ENCODE measurements around the gene NAPEPLD. TPM values are rescaled to one million over a fixed set of nuclear protein-coding genes. Genes with fewer than 3 reads are reported as not detected.

The NAPEPLD gene
- total and polyA plus RNA-seq, 2 of the 8 experiments (the other 6 are each of a cell fraction or from before 2014, with no cell fraction given), result 4.2 to 9.9 TPM

DNA sequence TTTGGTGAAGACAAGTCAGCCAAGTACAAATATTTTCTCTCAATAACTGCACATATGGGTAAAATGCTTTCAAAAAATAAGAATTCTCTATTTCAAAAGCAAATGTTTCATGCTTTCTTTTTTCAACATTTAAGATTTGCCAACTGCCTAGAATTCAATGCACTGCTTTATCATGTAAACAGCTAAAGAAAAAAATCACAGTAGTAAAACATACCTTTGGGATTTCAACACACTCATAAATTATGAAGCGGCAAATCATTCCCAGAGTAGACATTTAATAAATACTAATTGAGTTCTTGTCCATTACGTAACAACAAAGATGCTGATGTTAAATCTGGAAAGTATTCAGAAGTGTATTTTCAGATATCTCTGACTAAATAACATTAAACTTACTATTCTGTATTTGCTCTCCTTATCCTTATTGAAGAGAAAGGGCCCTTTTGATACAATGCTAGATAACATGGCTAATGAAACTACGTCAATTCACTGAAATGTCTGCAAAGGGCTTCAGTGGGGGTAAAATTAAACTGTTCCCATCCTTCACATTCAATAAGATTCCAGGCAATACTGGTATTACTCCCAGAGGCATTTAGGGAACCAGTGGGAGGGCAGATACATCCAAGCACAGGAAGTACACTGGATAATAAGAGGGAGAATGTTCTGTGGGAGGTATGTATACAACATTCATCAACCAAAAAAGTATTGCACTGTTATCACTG lies 13.9 kb downstream of the NAPEPLD start (continued):
- TF ChIP-seq, protein P1, sequence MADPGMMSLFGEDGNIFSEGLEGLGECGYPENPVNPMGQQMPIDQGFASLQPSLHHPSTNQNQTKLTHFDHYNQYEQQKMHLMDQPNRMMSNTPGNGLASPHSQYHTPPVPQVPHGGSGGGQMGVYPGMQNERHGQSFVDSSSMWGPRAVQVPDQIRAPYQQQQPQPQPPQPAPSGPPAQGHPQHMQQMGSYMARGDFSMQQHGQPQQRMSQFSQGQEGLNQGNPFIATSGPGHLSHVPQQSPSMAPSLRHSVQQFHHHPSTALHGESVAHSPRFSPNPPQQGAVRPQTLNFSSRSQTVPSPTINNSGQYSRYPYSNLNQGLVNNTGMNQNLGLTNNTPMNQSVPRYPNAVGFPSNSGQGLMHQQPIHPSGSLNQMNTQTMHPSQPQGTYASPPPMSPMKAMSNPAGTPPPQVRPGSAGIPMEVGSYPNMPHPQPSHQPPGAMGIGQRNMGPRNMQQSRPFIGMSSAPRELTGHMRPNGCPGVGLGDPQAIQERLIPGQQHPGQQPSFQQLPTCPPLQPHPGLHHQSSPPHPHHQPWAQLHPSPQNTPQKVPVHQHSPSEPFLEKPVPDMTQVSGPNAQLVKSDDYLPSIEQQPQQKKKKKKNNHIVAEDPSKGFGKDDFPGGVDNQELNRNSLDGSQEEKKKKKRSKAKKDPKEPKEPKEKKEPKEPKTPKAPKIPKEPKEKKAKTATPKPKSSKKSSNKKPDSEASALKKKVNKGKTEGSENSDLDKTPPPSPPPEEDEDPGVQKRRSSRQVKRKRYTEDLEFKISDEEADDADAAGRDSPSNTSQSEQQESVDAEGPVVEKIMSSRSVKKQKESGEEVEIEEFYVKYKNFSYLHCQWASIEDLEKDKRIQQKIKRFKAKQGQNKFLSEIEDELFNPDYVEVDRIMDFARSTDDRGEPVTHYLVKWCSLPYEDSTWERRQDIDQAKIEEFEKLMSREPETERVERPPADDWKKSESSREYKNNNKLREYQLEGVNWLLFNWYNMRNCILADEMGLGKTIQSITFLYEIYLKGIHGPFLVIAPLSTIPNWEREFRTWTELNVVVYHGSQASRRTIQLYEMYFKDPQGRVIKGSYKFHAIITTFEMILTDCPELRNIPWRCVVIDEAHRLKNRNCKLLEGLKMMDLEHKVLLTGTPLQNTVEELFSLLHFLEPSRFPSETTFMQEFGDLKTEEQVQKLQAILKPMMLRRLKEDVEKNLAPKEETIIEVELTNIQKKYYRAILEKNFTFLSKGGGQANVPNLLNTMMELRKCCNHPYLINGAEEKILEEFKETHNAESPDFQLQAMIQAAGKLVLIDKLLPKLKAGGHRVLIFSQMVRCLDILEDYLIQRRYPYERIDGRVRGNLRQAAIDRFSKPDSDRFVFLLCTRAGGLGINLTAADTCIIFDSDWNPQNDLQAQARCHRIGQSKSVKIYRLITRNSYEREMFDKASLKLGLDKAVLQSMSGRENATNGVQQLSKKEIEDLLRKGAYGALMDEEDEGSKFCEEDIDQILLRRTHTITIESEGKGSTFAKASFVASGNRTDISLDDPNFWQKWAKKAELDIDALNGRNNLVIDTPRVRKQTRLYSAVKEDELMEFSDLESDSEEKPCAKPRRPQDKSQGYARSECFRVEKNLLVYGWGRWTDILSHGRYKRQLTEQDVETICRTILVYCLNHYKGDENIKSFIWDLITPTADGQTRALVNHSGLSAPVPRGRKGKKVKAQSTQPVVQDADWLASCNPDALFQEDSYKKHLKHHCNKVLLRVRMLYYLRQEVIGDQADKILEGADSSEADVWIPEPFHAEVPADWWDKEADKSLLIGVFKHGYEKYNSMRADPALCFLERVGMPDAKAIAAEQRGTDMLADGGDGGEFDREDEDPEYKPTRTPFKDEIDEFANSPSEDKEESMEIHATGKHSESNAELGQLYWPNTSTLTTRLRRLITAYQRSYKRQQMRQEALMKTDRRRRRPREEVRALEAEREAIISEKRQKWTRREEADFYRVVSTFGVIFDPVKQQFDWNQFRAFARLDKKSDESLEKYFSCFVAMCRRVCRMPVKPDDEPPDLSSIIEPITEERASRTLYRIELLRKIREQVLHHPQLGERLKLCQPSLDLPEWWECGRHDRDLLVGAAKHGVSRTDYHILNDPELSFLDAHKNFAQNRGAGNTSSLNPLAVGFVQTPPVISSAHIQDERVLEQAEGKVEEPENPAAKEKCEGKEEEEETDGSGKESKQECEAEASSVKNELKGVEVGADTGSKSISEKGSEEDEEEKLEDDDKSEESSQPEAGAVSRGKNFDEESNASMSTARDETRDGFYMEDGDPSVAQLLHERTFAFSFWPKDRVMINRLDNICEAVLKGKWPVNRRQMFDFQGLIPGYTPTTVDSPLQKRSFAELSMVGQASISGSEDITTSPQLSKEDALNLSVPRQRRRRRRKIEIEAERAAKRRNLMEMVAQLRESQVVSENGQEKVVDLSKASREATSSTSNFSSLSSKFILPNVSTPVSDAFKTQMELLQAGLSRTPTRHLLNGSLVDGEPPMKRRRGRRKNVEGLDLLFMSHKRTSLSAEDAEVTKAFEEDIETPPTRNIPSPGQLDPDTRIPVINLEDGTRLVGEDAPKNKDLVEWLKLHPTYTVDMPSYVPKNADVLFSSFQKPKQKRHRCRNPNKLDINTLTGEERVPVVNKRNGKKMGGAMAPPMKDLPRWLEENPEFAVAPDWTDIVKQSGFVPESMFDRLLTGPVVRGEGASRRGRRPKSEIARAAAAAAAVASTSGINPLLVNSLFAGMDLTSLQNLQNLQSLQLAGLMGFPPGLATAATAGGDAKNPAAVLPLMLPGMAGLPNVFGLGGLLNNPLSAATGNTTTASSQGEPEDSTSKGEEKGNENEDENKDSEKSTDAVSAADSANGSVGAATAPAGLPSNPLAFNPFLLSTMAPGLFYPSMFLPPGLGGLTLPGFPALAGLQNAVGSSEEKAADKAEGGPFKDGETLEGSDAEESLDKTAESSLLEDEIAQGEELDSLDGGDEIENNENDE (IDR thresholded peaks at IDR 0.05; ENCODE audit: insufficient replicate concordance, low read length), result no peak
- TF ChIP-seq RAD21 (IDR thresholded peaks at IDR 0.05 in 1 of 2, conservative IDR thresholded peaks at IDR 0.05 in 1 of 2; ENCODE audit: low read depth in 2 of 2, low read length in 2 of 2) (no peak), POLR2AphosphoS5 (IDR thresholded peaks at IDR 0.05; ENCODE audit: low read depth, low read length) (no peak), SP2 (IDR thresholded peaks at IDR 0.05; ENCODE audit: low read length) (no peak), RNF2 (IDR thresholded peaks at IDR 0.05; ENCODE audit: borderline replicate concordance, low read depth, low read length, missing control alignments, poor library complexity, severe bottlenecking) (no peak), MAFK (IDR thresholded peaks at IDR 0.05; ENCODE audit: low read depth, low read length) (no peak)
- TF ChIP-seq, protein P2, sequence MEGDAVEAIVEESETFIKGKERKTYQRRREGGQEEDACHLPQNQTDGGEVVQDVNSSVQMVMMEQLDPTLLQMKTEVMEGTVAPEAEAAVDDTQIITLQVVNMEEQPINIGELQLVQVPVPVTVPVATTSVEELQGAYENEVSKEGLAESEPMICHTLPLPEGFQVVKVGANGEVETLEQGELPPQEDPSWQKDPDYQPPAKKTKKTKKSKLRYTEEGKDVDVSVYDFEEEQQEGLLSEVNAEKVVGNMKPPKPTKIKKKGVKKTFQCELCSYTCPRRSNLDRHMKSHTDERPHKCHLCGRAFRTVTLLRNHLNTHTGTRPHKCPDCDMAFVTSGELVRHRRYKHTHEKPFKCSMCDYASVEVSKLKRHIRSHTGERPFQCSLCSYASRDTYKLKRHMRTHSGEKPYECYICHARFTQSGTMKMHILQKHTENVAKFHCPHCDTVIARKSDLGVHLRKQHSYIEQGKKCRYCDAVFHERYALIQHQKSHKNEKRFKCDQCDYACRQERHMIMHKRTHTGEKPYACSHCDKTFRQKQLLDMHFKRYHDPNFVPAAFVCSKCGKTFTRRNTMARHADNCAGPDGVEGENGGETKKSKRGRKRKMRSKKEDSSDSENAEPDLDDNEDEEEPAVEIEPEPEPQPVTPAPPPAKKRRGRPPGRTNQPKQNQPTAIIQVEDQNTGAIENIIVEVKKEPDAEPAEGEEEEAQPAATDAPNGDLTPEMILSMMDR (IDR thresholded peaks at IDR 0.05; ENCODE audit: control extremely low read depth in 1 of 3, insufficient read depth in 1 of 3, low read depth in 1 of 3, low read length in 3 of 3), result no peak

Measured in H1 (cell line).